Choroid plexus epithelial cell (primary cell): ENCODE data around the gene CDK5.
A peak's percentile ranks its signal among the peaks of the same experiment; 100 is the strongest.

ENCODE experiments used
- DNase-seq: peaks from one replicate; pipeline ENCODE4 v3.0.0-alpha.2; 2010; ENCODE audit warnings: low read depth
- H3K4me3 ChIP-seq: 2 replicates; pipeline ENCODE4 v1.5.1; 2011; ENCODE audit warnings: low read depth, mild to moderate bottlenecking, control low read depth, low read length, moderate library complexity
- CTCF ChIP-seq: conservative IDR thresholded peaks from 2 replicates; pipeline ENCODE4 v1.5.1; 2011; ENCODE audit warnings: low read depth, mild to moderate bottlenecking, control low read depth, inconsistent platforms, low read length, moderate library complexity

The CDK5 gene

GRCh38 chr7:151099486-151100211 is 42.0 kb upstream of the CDK5 start:
- no peak overlapping the region for H3K4me3 ChIP-seq
- TF ChIP-seq CTCF, result no peak
- peak; percentile 31 for DNase-seq

- DNase-seq, result no peak
- TF ChIP-seq CTCF, result no peak
These were observed 38.3 kb upstream of the CDK5 start for GRCh38 chr7:151095828-151096475.

GRCh38 chr7:151095123-151095797 is 37.6 kb upstream of the CDK5 start:
- H3K4me3 ChIP-seq, result no peak overlapping the region
- DNase-seq, result no peak
- no peak for TF ChIP-seq CTCF

More at GRCh38 chr7:151095828-151096475, 38.3 kb upstream of the CDK5 start:
- H3K4me3 ChIP-seq, result no peak overlapping the region

GRCh38 chr7:151094675-151095074 is 37.0 kb upstream of the CDK5 start:
- TF ChIP-seq CTCF, result no peak
- DNase-seq, result no peak
- H3K4me3 ChIP-seq, result no peak overlapping the region

- DNase-seq, result no peak
- no peak for TF ChIP-seq CTCF
- no peak overlapping the region for H3K4me3 ChIP-seq
These were observed 36.1 kb upstream of the CDK5 start for GRCh38 chr7:151093748-151094147.

GRCh38 chr7:151091988-151092387 is 34.3 kb upstream of the CDK5 start:
- no peak overlapping the region for H3K4me3 ChIP-seq
- no peak for DNase-seq
- TF ChIP-seq CTCF, result no peak
